Stimulated activated CD4-positive, alpha-beta T cell treated with anti-CD3 and anti-CD28 coated beads, Interleukin-12 subunit alpha, Interleukin-12 subunit beta, amount 100 ng/mL, for 4 hours (primary cell): ENCODE data around the gene VPS52.
"Not testable (repeated sequence)": the region's sequence is repeated elsewhere in the genome, so short reads cannot be mapped to it uniquely, and the experiment has no call there.

Experiments used
- DNase-seq: peaks from one replicate; pipeline ENCODE4 v3.0.0-alpha.2; 2020

VPS52 gene

GRCh38 chr6:33279971-33280511, 8.4 kb upstream of the VPS52 start:
- DNase-seq = no peak

- no peak for DNase-seq
Observed at GRCh38 chr6:33279257-33279695, 7.6 kb upstream of the VPS52 start.

- no peak for DNase-seq
Observed at GRCh38 chr6:33278810-33279209, 7.1 kb upstream of the VPS52 start.

- no peak for DNase-seq
Observed at GRCh38 chr6:33278392-33278741, 6.7 kb upstream of the VPS52 start.

- DNase-seq = no peak
Observed at GRCh38 chr6:33277663-33278391, 6.2 kb upstream of the VPS52 start.

- peak; percentile 74 for DNase-seq
Observed at GRCh38 chr6:33276864-33277662, 5.4 kb upstream of the VPS52 start, which contains the start of gene B3GALT4. Gene B3GALT4 (plus strand): TSS chr6:33277123. CDS start chr6:33277420, 297 bp downstream.

- no peak for DNase-seq
Observed at GRCh38 chr6:33276581-33276863, 4.8 kb upstream of the VPS52 start.

GRCh38 chr6:33275795-33276580, 4.3 kb upstream of the VPS52 start:
- not testable (repeated sequence) for DNase-seq

GRCh38 chr6:33273924-33274902, 2.5 kb upstream of the VPS52 start:
- no peak for DNase-seq

GRCh38 chr6:33273129-33273923, 1.6 kb upstream of the VPS52 start:
- DNase-seq = no peak

GRCh38 chr6:33272275-33273128, 826 bp upstream of the VPS52 start:
- no peak for DNase-seq

- DNase-seq = no peak
Observed at GRCh38 chr6:33271117-33271467, 584 bp downstream of the VPS52 start.

GRCh38 chr6:33264015-33264414, 7.7 kb downstream of the VPS52 start:
- no peak for DNase-seq

- not testable (repeated sequence) for DNase-seq
Observed at GRCh38 chr6:33262490-33262889, 9.2 kb downstream of the VPS52 start.

GRCh38 chr6:33259032-33259431, 12.6 kb downstream of the VPS52 start:
- no peak for DNase-seq

- no peak for DNase-seq
Observed at GRCh38 chr6:33254591-33254990, 17.1 kb downstream of the VPS52 start.

- DNase-seq = no peak
Observed at GRCh38 chr6:33252759-33253158, 18.9 kb downstream of the VPS52 start.

GRCh38 chr6:33251395-33252012, 20.2 kb downstream of the VPS52 start:
- no peak for DNase-seq

- no peak for DNase-seq
Observed at GRCh38 chr6:33250731-33251130, 20.9 kb downstream of the VPS52 start.
